Kidney epithelial cell (primary cell): ENCODE measurements around the gene C3orf18. TPM values are rescaled to one million over a fixed set of nuclear protein-coding genes. Genes with fewer than 3 reads are reported as not detected.

Experiments used
- DNase-seq: peaks from one replicate; pipeline ENCODE4 v3.0.0-alpha.2; 2010; ENCODE audit warnings: low read depth
- H3K27me3 ChIP-seq: 2 replicates; pipeline ENCODE4 v1.6.0; 2011; ENCODE audit warnings: low read length; ENCODE audit not compliant: control insufficient read depth, insufficient read depth
- H3K36me3 ChIP-seq: 2 replicates; pipeline ENCODE4 v1.5.1; 2011; ENCODE audit warnings: low read length; ENCODE audit not compliant: control insufficient read depth, insufficient read depth
- H3K4me3 ChIP-seq: 2 replicates; pipeline ENCODE4 v1.5.1; 2011; ENCODE audit warnings: low read depth, mild to moderate bottlenecking, control low read depth, low read length
- total RNA-seq: library from RNA; depleted of rRNA; stranded (reverse); fragments of >200 nt; gene quantifications from 2 replicates; pipeline ENCODE4 v1.2.3, GENCODE V29; 2015
- TF ChIP-seq, protein P1 (sequence below): IDR thresholded peaks from 2 replicates; pipeline ENCODE4 v1.5.1; 2011; ENCODE audit warnings: mild to moderate bottlenecking, moderate library complexity, low read length, control low read depth, inconsistent platforms; ENCODE audit not compliant: insufficient read depth, poor library complexity, severe bottlenecking

Gene C3orf18
- total RNA-seq, 1 donor from 2014 or later, result 5.9 TPM

DNA sequence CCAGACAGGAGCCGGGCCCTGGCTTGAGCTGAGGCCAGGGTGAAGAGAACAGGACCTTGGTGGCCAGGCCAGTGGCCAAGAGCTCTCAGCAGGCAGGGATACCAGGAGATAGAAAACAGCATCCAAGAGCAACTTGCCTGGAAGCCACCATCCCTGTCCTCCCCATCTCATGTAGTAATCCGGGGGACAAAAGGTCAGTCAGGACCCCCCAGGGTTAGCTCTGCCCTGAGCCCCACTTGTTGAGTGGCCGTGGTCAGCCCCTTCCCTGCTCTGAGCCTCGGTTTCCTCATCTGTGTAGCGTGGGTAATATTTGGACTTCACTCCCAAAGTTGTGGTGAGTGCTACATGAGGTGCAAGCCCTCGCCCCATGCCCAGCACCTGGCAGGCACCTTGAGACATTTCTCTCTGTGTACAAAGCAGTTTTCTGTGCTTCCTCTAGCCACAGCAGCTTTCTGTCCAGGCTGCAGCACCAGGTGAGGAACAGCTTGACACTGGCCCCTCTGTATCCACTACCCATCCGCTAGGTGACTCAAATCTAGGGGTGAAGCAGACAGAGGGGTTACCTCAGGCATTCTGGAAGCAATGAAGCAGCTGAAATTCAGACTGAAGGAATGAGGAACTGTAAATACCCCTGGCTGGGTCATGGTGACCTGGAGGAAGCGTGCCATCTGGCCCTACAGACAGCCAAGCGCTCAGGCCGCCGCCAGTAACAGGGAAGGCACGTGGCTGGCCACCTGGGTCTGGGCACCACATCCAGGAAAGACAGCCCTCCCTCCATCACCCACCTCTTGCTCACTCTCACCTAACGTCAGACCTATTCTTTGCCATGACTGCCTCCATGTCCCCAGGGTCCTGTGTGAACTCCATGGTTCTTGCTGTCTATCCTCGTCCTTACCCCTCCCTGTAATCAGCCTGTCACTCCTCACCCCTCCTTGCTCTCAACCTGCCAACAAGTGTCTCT lies 37.4 kb upstream of the C3orf18 start:
- H3K27me3 ChIP-seq, result no peaks in the 10 kb centered on the region
- DNase-seq, result no peak
- H3K36me3 ChIP-seq, result no peaks in the 10 kb centered on the region
- TF ChIP-seq, protein P1, sequence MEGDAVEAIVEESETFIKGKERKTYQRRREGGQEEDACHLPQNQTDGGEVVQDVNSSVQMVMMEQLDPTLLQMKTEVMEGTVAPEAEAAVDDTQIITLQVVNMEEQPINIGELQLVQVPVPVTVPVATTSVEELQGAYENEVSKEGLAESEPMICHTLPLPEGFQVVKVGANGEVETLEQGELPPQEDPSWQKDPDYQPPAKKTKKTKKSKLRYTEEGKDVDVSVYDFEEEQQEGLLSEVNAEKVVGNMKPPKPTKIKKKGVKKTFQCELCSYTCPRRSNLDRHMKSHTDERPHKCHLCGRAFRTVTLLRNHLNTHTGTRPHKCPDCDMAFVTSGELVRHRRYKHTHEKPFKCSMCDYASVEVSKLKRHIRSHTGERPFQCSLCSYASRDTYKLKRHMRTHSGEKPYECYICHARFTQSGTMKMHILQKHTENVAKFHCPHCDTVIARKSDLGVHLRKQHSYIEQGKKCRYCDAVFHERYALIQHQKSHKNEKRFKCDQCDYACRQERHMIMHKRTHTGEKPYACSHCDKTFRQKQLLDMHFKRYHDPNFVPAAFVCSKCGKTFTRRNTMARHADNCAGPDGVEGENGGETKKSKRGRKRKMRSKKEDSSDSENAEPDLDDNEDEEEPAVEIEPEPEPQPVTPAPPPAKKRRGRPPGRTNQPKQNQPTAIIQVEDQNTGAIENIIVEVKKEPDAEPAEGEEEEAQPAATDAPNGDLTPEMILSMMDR, result no peak
- no peak overlapping the region for H3K4me3 ChIP-seq

DNA sequence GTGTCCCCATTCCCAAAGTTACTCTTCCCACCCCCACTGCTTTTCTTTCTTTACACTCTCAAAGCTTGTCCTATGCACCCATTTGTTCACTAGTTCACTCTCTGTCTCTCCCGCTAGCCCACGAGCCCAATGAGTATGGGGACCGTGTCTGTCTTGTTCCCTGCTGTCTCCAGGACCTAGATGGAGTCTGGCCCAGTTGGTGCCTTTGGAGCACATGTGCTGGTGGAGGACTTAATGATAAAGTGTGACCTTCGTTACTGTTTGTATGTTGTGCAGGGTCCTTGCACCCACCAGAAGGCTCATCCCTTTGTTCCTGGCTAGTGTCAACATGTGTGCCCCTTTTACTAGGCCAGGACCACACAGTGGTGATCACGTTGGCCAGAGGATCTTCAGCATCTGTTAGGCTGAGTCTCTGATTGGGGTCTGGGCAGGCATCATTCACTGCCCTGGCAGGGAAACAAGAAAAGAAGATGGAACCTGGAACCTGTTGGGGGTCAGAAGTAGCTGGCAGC lies 36.6 kb upstream of the C3orf18 start:
- no peak for DNase-seq
- TF ChIP-seq, protein P1, result no peak
- Histone ChIP-seq H3K4me3 (no peak overlapping the region), H3K27me3 (no peaks in the 10 kb centered on the region), H3K36me3 (no peaks in the 10 kb centered on the region)

DNA sequence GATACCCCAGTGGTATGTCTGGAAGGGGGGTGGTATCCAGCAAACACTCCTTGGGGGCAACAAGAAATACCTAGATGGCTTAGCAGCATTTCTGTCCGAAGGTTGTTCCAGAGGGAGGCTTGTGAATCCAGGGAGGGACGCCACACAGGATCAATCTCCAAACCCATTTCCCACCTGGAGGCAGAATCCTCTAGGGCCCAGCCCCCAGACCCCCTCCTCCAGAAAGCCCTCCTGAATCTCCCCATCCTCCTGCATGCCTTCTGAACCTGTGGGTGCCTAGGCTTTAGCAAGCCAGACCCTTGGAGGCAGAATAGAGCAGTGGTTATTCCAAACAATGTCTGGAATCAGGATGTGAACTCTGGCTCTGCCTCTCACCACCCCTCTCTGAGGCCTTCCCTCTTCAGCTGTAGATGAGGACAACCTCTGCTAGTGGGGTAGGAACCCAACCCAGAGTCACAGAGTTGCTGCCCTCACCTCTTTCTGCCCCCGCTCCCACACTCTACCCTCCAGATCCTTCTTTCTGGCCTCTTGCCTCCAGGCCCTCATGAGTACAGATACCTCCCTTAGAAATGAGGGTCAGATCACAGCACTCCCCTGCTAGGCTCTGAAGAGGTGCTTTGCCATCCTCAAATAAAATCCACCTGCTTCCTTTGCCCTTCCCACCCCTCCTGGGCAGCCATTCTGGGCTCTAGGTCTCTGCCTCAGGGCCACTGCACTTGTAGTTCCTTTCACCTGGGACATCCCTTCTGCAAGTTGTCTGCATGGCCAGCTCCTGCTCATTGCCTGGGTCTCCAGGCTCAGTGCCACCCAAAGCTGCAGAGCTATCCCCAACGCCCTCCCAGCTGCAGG lies 35.9 kb upstream of the C3orf18 start:
- Histone ChIP-seq H3K27me3 (no peaks in the 10 kb centered on the region), H3K36me3 (no peaks in the 10 kb centered on the region), H3K4me3 (no peak overlapping the region)
- TF ChIP-seq, protein P1, result no peak
- DNase-seq, result no peak

DNA sequence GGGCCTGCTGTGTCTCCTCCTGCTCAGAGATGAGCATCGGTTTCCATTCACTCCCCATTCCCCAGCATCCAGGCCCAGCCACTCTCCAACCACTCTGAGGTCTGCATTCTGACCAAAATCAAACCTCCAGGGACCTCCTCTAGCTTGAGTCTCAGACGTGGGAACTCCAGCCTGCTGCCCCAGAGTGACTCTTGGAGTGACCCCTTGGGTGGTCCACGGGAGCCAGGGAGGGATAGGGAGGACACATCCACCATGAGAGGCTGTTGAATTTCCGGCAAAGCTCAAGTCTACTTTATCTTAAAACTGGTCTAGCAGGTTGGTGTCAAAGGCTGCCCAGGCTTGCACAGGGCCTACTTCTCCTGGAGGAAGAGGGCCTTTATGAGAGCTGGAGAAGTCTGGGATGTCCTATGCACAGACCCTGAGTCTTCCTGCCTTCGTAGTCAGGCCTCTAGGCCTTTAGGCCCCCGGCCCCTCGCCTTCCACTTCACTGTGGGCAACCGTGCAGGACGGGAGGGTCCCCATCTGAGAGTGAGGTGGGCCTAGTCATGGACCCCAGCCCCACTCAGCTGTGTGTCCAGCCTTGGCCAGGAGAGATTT lies 35.1 kb upstream of the C3orf18 start:
- Histone ChIP-seq H3K36me3 (no peaks in the 10 kb centered on the region), H3K4me3 (no peak overlapping the region), H3K27me3 (no peaks in the 10 kb centered on the region)
- TF ChIP-seq, protein P1, result no peak
- DNase-seq, result no peak

DNA sequence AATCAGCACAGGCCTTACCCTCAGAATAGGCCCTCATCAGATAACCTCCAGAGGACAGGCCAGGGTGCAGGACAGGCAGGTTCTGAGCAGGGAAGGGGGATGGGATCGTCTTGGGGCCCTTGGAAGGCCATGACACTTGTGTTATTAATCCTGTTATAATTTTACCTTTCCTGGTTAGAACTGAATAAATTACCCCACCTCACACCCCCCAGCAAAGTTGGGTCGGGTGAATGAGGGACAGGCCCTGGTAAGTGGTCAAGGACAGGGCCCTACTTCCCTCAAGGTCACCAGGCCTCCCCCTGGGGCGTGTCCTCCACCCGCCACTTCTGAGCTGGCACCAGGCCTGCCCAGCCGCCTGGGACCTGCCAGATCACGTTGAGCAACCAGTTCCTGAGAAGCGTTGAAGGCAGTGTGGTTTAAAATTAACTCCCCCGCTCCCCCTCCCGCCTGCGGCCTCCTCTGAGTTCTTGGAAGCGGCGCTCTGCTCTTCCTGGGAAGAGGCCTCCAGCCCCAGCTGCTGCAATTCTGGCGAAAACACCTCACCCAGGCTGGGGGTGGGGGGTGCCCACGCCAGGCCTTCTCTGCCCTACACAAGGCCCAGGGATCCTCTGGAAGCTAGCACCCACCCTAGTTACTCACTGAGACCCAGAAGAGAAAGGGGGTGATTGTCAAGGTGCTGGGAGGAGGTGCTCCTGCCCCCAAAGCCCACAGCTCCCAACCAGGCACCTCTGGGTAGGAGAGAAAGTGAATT lies 33.5 kb upstream of the C3orf18 start:
- peak; percentile 94 for DNase-seq
- Histone ChIP-seq H3K36me3 (no peaks in the 10 kb centered on the region), H3K4me3 (no peak overlapping the region), H3K27me3 (no peaks in the 10 kb centered on the region)
- TF ChIP-seq, protein P1, result no peak
